DMS79 (cell line): ENCODE data around the gene MTFR2.
A peak's percentile ranks its signal among the peaks of the same experiment; 100 is the strongest.

Source experiments
- DNase-seq: peaks from one replicate; lab custom pipeline; 2025; lab: John Stamatoyannopoulos, UW

The MTFR2 gene

DNA sequence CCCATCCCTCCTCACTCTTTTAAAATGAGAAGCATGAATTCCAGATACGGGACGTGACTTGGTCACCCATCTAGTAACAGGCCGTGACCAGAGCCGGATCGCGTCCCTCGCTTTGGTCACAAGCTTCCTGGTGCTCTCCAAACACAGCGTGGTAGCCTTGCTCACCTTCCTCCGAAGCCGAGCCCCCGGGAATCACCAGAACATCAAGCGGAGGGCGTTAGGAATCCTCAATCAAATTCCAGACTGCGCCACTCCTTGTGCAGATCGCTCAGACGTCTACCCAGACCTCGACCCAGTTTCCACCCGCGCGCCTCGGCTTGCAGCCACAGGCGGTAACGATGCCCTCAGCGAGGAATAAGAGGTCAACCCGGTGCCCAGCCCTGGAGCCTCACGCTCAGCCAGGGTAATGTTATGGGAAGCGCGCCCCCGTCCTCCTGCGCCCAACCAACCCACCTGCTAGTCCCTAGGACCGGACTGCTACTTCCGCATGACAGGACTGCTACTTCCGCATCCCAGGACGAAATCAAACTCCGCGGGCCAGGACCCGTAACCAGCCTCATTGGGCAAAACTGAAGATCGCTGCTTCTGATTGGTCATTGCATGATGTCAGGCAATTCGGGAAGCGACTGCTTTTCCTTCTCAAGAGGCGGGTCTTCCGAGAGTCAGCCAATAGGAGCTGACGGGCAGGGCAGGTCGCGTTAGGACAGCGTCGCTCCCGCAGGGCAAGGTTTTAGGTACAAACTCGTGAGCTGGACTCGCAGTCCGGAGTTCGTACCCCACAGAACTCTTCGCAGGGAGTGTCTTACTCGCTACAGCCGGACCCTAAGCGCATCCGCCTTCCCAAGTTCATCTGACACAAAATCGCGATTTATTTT is at the start of gene MTFR2:
Gene MTFR2, minus strand, starts transcription at position 501 of the 875 bp plus-strand sequence. CDS start 1,212 bp downstream, outside the sequence.
- DNase-seq = peak; percentile 97

DNA sequence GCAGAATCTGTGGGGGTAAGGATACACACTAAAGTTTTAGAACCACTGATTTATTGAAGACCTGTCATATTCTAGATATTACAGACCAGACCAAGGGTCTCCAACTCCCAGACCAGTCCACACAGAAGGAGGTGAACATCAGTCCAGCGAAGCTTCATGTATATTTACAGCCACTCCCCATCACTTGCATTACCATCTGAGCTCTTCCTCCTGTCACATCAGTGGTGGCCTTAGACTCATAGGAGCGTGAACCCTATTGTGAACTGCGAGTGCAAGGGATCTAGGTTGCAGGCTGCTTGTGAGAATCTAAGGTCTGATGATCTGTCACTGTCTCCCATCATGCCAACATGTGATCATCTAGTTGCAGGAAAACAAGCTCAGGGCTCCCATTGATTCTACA is 44.5 kb upstream of the MTFR2 start:
- no peak for DNase-seq

DNA sequence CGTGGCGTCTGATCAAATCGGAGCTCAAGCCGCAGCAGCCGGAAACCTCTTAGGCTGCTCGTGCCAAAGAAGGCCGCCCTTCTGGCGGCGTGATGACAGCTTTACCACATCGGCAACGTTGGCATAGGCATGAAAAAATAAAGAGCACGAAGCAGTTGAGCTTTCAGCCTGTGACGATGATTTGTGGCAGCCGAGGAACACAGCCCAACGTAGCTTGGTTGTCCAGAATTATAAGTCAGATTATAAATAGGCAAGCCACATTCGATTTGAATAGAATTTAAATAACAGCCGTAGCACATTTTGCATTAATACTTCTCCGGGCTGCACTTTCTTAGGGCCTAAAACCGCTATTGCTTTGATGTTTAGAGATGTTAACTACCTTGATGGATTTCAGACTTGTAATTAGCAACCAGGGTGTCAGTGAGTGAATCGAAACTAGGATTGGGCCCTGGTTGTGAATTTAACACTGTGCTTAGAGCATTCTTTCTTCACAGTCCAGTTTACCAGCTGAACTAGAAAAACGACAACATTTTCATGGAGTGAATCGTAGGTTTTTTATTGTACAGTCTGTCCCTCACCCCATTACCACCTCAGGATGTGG is 40.4 kb upstream of the MTFR2 start:
- DNase-seq = peak; percentile 84

DNA sequence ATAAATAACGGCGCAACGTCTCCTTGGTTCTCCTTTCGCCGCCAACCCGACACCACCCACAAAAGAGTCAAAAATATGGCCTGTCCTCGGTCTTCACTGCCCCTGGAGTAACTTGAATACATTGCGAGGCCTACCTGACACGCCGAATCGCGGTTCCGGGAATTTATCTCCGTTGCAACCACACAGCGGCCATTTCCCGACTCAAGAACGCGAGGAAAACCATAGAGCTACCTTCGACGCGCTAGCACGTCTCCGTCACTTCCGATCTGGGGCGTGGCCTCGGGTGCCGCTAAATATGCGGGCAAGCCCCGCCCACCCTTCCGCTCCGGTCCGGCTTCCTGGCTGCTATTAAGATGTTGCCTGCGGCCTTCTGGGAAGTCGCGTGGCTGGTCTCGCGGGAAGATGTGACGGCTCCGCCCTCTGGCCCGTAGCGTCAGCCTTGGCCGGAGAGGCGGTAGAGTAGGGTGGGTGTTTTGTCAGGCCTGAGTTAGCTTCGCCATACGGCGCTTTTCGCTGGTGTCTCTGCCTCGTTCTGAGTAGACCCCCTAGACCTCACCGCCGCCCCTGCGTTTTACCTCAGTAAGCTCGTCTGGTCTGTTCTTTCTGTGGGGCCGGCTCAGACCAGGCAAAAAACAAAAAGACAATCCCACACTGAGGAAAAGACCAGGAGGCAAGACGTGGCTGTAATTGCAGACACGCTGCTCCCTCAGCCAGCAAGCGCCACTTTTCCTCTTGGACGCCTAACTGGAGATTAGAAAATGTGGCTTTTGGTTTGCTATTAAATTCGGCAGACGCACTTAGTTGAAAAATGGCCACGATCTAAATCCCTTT is 39.7 kb upstream of the MTFR2 start, which contains the start of gene BCLAF1:
Gene BCLAF1, minus strand, starts transcription at position 268 of the 831 bp plus-strand sequence. CDS start 9,980 bp downstream, outside the sequence.
- peak; percentile 97 for DNase-seq

DNA sequence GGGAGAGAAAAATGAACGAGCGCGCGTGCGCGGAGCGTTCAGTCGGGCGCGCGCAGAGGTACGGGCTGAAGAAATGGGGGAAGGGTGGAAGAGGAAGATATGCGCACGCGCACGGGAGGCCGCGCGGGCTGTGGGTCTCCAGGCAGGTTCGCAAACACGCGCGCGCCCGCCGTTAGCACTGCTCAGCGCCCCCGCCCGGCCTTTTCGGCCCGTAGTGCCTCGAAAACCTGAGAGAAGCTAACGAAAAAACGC is 39.1 kb upstream of the MTFR2 start:
- DNase-seq = peak; percentile 77

DNA sequence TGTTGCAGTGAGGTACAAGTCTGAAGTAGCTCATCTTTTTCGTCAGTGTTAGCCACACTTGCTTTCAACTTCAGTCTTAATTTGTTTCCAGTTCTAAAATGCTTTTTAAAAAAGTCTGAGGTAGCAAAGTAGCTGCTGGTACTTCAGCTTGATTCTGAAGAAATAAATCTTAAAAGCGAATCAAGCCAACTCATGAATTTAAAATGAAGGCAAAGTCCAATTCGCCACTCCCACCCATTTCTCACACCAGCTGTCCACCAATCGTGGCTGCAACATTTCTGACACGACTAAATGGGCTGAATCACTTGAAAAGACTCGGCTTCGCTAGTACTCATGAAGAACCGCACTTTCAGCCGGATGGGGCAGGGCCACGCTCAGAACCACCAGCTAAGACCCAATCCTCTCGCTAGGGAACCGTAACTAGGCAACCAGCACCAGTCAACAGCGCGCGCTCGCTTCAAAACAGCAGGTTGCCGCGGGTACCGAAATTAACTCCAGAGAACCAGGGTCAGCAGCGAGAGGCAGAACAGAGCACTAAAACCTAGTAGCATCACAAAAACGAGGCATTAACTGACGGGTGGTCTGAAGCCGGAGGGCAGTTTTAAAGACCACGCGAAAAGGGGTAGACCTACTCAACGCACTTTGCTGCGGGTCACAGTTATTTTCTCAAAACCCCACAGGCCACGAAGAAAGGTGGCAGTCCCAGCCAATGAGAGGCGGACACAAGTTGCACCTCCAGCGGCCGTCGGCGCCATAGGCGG is 38.6 kb upstream of the MTFR2 start:
- peak; percentile 73 for DNase-seq

DNA sequence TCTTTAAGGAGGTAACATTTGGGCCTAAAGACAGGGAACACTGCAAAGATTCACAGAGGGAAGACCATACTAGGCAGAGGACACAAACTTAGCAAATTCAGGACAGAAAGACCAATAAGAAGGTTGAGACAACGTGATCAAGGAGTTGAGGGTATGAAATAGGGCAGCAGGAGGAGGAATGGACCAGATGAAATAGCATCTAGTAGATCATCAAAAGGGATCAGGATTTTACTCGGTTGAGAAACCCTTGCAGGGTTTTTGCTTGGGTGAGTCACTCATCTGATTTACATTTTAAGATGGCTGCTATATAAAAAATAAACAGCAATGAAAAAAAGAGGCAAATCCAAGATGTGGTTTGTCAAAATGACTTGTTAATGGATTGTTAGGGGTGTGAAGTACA is 34.8 kb upstream of the MTFR2 start:
- DNase-seq = no peak

DNA sequence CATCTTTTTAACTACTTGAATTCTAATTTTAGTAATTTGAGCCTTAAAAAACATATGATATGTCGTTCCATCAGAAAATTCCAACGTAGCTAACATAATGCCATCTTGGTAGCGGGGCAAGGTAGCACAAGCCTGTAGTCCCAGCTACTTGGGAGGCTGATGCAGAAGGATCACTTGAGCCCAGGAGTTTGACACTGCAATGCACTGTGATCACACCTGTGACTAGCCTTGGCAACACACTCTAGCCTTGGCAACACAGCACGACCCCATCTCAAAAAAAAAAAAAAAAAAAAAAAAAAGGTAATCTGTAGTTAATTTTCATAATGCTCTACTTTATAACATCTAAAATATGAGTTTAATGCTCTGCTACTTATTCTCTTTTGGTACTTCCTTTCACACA is 32.8 kb upstream of the MTFR2 start:
- DNase-seq = no peak

DNA sequence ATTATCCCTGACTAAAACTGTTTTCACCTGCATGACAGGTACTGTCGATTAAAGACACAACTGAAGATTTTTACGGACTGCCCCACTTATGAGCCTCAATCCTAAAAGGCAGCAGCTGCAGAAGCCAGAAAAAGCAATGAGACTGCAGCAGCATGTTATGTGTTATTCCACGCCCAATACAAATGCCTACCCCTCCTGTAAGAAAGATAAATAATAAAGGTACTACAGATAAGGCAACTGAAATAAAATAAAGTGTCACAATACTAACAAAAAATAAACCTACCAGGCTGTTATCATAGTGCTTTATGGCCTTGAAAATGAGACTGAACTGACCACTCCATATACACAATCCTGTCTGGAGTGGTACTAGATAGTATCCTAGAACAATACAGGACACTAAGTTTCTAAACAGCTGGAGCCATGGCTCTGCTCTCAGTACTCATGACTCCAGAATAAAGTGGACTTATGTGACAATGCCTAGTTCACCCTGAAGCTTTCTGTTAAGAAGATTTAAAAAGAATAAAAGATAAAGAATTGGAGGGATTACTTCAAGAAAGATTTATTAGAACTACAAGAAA is 30.0 kb upstream of the MTFR2 start:
- no peak for DNase-seq

DNA sequence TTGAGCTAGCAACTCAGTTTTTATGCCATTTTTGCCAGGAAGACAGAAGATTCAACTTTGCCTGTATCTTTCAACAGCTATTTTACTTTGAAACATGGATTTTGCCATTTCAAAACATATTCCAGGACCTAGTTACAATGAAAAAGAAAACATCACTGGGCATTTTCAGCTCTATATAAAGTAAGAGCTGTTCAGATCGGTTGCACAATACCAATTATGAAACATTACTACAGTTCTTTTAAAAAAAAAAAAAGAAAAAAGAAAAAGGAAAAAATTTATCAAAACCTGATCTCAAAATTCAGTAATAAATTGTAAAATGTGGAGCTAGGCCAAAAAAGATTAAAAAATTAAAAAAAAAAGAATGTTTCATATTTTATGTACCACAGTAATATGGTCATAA is 24.0 kb upstream of the MTFR2 start:
- DNase-seq = no peak

DNA sequence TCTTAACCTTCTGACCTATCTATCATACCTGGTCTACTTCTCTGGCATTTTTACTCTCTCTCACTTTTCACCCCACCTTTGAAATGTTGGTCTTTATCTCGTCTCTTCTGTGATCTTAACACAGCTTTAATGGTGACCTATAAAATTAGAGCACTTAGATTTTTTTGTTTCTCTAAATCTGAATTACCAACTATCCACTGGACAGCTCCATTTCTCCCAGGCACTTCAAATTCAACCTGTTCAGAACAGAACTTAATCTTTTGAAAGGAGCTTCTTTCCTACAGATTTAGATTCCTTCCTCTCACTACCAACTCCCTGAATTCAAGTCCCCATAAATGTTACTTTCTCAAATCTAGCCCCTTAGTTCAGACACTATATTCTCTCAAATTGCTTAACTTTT is 15.0 kb upstream of the MTFR2 start:
- no peak for DNase-seq

DNA sequence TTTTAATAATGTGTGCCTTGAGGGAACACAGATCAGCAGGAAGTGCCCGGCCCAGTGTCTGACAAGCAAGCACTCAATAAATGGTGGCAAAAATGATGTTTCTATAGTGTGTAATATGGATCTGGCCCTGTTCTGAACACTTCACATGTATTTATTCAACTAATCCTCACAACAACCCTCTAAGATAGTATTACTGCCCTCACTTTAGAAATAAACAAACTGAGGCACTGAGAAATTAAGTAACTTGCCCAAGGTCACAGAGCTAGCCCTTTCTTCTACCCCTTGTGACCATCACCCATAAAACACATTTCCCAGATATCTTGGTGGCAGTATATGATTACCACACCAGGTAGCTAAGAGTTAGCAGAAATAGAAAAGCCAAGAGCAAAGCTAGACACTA is 12.8 kb upstream of the MTFR2 start:
- no peak for DNase-seq

DNA sequence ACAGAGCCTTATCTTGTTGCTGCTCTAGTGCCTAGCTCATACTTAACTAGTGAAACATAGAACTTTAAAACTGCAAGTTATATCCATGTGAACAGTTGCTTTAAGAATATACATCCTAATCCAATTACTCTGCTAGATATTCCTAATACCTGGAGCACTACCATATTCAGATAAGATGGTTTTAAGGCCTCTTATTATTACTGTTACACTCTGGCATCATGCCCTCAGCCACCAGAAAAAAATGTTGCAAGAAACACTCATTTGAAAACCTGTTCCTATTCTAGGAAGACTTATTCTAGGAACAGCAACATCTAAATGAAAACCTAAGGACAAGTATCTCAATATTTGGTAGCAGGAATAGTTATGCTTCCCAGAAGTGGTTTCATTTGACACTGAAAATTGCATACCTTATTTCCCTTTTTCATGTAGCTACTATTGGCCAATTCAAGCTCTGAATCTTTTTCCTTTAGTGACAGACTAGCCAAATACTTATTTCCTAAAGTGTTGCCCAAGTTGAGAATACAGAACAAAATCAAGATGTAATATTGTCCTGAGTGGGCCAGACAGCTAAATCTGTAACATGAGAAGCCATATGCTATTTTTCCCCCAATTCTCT is 4.8 kb upstream of the MTFR2 start:
- DNase-seq = no peak

DNA sequence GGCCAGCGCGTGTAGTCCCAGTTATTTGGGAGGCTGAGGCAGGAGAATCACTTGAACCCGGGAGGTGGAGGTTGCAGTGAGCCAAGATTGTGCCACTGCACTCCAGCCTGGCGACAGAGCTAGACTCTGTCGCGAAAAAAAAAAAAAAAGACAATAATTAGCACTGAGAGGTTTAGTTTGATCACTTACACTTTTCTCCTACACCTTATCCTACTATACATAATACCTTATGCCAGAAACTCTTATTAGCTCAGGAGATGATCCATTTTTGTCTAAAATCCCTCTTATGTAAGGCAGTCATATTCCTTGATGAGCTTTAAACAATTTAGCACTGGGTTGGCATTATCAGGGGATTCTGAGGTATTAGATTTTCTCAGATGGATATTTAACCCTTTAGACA is 3.6 kb upstream of the MTFR2 start:
- no peak for DNase-seq

DNA sequence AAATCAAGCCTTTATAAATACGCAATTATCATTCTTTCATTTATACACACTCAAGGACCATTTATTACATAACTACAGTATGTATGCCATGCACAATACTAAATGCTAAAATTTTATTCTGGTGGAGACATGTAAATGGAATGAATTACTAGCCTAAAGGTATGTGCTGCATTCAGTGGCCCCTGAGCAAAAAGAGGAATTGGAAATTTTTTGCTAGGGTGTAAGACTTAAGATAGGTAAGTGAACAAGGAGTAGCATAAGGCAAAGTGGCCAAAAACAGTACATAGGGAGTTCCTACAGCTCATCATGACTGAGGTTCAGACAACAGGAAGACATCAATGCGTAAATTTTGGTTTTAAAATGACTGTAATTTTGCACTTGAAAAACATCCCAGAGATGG is 2.3 kb upstream of the MTFR2 start:
- no peak for DNase-seq

DNA sequence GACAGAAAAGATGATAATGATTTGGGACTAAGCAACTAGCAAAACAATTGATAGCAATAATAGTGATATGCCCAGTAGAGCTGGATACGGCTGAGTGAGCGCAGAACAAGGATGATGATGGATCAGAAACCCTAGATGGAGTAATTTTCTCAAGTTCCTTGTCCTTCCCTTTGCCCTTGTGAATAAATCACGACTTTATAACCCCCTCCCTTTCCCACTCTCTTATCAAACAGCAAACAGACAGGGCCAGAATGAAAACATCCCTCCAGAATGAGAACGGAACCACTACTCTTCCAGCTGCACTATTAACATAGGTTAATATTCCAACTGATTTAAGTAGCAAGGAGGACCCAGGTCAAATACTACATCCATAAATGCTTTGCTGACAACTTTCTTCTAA is 1.3 kb upstream of the MTFR2 start:
- DNase-seq = no peak

DNA sequence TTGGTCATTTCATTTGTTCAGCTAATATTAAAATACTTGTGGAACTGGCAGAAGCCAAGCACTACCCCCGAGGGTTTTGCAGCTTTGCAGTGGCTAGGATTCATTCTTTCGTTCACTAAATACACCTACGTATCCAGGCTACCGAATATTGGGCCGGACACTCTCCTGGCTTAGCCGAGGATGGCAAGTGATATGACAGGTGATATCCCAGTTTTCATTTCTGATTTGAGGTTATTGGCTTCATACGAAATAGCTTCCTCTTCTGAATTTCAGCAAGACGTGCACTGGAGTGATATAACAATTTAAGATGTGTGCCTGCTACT is 536 bp upstream of the MTFR2 start:
- DNase-seq = no peak

DNA sequence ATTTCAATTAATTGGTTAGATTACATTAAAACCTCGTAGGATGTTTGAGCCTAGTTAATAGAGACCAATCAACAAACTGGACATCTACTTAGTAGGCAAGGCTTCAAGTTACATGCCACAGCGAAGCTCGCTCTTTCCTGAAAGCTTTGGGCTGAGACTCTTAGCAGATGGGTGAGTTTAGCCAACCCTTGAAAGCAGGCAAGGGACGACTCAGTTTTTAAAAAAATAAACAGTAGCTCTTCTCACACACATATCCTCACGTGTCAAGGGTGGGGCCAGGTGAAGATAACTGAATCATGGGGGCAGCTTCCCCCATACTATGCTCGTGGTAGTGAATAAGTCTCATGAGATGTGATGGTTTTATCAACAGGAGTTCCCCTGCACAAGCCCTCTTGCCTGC is 775 bp downstream of the MTFR2 start:
- DNase-seq = no peak

DNA sequence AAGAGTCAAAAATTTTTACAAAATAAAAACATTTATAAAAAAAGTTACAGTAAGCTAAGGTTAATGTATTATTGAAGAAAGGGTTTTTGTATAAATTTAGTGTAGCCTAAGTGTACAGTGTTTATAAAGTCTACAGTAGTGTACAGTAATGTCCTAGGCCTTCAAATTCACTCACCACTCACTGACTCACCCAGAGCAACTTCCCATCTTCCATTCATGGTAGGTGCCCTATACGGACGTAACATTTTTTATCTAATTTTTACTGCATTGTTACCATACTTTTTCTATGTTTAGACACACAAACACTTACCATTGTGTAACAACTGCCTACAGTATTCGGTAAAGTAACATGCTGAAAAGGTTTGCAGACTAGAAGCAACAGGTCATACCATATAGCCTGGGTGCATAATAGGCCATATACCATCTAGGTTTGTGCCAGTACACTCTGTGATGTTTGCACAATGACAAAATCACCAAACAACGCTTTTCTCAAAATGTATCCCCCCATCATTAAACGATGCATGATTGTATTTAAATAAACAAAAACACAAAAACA is 6.0 kb downstream of the MTFR2 start:
- DNase-seq = no peak

DNA sequence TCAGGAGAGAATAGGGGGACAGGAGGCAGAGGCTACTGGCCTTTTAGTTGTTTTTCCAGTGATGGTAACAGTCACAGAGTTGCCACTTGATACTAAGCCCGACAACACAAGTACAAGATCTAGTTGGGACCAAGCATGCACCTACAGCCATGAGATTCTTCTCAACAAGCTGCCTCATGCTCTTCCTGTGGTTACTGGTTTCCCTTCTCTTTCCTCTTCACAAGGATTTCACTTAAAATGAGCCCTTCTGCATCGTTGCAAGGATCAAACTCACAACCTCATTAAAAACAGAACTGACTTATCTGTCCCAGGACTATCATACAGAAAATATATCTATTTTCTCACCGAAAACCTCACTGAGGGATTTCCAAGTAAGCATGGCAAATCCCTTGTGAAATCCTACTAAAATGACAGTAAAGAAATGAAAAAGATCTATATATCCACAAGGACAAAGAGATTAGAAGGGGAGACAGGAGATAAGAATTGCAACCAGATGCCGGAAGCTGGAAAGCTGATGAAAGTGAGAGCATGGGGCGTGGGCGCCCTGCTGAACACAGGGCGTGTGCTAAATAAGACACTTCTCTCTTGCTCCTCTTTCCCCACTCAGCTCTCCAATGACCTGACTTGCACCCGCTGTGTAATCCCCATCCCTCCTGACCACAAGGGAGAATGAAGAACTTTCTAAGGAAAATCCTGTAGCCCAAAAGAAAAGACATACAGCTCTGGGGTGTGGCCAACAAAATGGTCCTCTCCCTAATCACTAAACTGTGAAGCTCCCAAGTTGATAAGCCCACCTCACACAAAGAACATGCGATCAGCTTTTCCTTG is 13.4 kb downstream of the MTFR2 start:
- no peak for DNase-seq
